Lower leg skin (tissue), 3 donors: ENCODE results near the gene LMX1A.

Experiments used
- POLR2A ChIP-seq, 2 donors: fragments of 450-650 bp; IDR thresholded peaks; one replicate each; pipeline ENCODE4 v1.6.1; 2016 to 2017; ENCODE audit warnings: antibody characterized with exemption in 2 of 2, mild to moderate bottlenecking in 1 of 2, moderate library complexity in 1 of 2
- TF ChIP-seq, protein P1 (sequence below), 3 donors: fragments of 450-650 bp; IDR thresholded peaks; one replicate each; pipeline ENCODE4 v1.5.1; 2016; ENCODE audit warnings: antibody characterized with exemption in 3 of 3, mild to moderate bottlenecking in 3 of 3, moderate library complexity in 2 of 3

DNA sequence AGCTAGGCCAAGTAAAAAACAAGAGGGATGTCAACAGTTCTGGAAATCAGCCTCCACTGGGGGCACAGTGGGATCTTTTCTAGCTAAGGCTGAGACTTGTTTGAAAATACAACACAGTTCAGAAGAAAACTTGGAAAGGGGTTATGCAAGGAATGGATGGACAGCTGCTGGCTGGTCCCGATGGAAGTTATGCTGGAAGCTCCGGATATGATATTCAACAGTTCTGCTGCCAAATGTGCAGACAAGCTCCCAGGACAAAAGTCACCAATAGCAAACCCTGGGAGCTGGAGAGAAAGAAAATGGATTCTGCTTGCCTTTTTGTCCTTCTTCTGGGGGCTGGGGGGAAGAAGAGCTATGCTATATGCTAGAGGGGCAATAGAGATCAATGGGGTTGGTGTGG, 14.3 kb downstream of the LMX1A start:
- TF ChIP-seq, protein P1, sequence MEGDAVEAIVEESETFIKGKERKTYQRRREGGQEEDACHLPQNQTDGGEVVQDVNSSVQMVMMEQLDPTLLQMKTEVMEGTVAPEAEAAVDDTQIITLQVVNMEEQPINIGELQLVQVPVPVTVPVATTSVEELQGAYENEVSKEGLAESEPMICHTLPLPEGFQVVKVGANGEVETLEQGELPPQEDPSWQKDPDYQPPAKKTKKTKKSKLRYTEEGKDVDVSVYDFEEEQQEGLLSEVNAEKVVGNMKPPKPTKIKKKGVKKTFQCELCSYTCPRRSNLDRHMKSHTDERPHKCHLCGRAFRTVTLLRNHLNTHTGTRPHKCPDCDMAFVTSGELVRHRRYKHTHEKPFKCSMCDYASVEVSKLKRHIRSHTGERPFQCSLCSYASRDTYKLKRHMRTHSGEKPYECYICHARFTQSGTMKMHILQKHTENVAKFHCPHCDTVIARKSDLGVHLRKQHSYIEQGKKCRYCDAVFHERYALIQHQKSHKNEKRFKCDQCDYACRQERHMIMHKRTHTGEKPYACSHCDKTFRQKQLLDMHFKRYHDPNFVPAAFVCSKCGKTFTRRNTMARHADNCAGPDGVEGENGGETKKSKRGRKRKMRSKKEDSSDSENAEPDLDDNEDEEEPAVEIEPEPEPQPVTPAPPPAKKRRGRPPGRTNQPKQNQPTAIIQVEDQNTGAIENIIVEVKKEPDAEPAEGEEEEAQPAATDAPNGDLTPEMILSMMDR (IDR thresholded peaks at IDR 0.05): no peak
- TF ChIP-seq POLR2A (IDR thresholded peaks at IDR 0.05): no peak
